NCI-H510A (cell line): ENCODE measurements around the gene TUT1.
"Not testable (repeated sequence)": the region's sequence is repeated elsewhere in the genome, so short reads cannot be mapped to it uniquely, and the experiment has no call there.

ENCODE experiments used
- DNase-seq: peaks from one replicate; lab custom pipeline; 2025; lab: John Stamatoyannopoulos, UW

The TUT1 gene

DNA sequence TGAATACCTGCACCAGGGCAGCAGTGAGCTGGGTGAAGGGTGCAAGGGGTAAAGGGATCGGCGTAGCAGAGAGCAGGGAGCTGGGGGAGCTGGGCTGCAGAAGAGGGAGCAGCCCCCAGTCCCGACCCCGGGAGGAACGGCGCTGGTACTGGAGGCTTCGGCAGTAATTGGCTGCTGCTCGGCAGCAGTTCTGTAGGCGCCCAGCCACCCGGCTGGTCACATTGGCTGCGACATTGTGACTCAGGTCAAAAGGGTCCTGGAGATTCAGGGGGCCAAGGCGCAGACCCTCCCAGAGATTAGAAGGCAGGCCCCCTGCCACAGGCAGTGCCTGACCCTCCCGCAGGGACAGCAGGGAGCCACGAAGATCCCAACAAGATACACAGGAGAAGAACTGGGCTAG is 15.5 kb downstream of the TUT1 start:
- no peak for DNase-seq

DNA sequence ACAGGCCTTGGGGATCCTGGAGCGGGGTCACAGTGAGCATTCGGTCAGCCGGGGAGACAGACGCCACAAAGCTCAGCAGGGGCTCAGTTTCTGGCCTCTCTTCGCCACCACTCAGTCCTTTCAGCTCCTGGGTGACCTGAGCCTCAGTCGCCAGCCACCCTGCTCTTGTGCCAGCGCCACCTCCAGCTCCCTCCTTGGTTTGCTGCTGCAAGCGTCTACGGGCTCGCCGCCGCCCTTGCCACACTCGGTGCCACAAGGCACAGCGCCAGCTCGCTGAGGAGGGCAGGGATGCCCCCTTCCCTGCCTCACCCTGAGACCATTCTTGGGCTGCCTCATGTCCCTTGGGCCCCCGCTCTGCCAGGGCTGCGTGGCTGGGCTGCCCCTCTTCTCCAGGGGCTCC is 16.2 kb downstream of the TUT1 start:
- no peak for DNase-seq

DNA sequence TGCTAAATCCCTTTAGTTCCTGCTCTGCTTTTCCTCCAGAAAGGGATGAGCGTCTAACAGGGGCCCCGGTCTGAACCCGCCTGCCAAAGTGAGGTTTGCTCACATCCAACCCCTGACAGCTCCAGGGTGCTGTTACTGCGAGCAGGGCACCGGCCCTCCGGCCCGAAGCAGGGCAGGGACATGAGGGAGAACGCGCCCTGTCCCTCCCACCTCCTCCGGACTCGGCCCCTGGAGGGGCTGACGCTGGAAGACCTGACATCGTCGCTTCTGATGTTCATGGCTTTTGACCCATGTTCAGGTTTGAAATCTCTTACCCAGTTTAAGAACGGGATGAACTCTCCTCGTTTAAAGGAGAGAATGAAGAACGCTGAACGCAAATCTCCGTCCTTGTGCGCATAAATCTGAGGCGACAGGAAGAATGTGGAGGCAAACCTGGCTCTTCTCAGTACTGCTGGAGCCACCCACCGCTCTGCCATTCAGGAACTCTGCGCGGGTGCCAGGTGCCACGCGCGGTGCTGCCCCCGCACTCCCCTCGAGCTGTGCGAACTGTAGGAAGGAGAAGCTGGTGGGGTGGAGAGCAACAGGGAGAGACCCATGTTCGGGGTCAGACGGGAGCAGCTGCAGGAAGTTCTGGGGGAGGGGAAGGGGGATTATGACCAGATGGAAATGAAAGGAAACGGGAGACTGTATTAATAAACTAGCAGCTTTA is 16.8 kb downstream of the TUT1 start:
- no peak for DNase-seq

DNA sequence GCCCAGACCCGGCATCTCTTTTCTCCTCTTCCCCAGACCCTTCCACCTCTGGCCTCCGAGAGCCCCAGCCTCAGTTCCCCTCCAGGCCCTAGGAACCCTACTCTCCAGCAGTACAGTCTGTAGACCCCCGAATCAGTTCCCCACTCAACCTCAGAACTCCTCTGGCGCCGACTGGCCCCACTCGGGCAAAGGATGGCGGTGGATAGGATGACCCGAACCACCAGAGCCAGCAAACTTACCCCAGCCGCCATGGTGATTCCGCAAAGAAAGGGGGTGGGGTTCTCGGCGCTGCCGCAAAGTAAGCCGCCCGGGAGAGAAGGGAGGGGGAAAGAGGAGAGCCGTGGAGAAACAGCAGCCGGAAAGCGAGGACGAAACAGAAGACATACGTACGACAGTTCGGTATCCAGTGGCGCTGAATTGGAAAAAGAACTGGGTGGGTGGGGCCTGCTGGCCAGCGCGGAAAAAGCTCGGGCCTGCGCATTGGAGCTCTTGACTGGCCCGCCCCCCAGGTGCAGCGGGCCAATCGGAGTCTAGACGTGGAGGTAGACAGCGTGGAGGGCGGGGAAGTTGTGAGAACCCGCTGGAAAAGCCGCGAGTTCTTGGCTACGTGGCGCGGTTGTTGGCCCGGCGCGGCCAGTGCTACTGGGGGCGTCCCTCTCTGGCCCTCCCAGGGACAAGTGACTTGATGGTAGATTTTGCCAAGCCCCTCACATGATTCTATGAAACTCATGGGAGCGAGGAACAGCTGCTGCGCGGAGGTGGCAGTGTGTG is 17.5 kb downstream of the TUT1 start, which contains the start of gene EEF1G:
Gene EEF1G (minus strand): TSS at position 300 of the 771 bp plus-strand sequence. CDS start 49 bp downstream, at position 251.
- DNase-seq, result peak; percentile 99

DNA sequence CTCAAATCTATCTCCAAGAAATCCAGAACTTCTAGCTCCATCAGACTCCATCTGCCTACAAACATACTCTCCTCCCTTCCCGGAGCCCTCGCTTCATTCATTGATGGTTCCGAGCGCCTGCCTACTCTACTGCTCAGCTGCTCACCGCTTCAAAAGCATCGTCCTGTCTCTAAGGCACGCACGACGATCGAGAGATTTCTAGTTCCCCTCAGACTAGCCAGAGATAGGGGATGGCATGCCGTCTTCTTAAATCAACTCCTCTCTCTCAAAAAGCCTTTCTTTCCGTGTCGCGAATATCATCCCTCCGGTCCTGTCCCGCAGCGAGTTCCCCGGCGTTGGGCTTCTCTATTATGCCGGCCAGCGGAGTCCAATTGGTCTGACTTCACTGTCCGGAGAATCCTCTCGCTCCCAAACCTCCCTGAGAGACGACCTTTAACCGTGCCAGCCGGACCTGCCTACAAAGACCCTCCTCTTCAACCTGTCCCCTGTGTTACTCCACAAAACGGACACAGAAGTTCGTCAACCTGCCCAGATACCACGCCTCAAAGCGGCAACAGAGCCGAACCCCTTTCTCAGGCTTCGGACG is 18.2 kb downstream of the TUT1 start:
- no peak for DNase-seq

DNA sequence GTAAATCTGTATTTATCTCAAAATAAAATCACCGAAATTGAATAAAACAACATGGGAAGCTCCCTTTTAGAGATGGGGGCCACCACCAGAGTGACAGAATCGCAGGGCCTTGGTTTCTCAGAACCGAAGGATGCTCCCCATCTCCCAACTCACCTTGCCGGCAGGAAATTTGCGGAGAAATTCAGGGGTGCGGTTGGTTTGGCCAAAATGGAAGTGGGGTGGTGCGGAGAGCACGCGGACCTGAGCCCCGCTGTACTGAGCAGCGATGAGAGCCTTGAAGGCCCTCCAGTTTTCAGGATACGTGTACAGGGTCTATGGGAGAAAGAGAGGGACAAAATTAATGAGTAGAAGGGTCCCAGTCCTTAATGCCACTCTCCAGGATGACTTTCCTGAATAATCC is 18.9 kb downstream of the TUT1 start:
- DNase-seq, result no peak

DNA sequence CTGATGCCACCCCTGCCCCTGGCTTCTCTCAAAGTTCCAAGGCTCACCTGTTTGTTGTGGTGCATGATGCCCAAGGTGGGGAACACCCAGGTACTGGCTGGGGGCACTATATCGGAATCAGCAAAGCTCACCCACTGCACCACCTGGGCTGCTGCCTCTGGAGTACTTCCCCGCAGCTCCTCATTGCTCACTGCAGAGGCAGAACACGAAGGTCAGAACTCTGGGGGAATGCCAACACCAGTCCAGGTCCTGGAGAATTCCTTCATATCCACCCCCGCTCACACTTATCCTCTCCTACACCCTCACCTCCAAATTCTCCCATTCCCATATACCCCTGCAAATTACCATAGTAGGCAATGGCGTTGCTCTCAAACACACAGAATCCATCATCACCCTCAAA is 19.8 kb downstream of the TUT1 start:
- DNase-seq, result not testable (repeated sequence)

DNA sequence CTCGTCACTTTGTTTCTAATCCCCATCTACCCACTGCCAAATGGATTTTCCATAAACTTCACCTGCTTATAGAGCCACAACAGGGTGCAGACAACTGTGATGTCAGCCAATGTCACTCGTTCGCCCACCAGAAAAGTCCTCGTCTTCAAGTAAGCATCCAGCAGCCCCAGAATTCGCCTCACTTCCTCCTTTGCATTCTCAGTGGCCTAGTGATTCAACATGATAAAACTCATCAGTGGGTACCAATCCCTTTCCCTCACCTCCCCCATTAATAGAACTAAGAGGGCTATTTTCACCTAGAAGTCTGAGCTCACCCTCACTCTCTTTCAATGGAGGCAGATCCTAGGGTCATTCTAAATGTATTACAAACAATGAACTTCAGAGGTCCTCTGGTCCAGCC is 20.4 kb downstream of the TUT1 start:
- DNase-seq, result not testable (repeated sequence)

DNA sequence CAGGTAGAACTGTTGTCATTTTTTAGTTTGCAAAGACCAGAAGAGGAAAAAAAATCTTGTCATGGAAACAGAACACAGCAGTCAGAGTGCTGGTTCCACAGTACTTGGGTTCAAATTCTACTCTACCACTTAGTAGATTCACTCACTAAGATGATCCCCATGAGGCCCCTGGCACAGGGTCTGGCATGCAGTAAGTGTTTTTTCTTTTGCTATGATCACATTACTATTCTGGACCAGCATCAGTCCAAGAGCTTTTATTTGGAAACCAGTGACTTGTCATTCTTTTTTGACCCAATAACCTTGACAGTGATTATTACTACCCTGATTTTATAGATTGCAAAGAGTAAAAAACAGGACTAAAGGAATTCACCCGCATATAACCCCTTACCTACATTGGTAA is 21.7 kb downstream of the TUT1 start:
- DNase-seq, result no peak

DNA sequence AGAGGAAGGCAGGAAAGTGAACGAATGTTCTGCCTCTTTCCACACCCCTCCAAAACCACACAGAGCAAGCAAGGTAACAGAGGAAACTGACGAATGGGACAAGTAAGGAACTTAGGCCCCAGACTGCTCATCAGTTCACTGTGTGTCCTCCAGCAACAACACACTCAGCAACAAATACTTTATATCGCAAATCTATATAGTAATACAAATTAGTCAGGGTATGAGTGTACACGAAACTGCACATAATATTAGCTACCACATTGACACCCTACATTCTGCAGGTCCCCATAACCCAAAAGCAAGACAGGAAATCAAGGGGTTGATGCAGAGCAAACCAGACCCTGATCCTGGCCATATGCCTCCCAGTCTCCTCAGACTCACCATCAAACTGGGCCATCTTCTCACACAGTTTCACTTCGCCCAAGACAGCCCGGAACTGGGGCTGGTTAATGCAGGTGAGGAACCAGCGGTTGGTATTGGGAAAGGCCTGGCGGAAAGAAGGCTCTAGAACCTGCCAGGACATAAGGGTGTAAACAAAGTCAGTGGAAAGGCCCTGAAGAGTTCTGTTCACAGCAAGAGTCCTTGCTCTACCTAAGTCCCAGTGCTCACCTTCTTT is 24.2 kb downstream of the TUT1 start:
- DNase-seq, result no peak

DNA sequence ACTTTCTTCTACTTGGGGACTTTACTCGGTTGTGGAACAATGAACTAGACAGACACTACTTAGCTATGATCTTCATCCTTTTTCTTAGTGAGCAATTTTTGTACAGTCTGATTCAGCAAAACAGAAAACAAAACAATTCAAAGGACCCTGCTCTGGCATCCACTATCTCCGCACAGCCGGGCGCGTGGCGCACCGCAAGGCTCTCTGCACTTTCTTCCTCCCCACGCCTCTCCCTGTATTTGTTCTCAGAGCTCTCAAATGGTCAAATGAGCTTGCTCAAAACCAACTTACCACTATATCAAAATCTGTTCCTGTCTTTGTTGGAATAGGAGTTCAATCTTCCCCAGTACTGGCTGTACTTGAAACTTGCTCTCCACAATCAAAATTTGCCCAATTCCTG is 25.1 kb downstream of the TUT1 start:
- no peak for DNase-seq

DNA sequence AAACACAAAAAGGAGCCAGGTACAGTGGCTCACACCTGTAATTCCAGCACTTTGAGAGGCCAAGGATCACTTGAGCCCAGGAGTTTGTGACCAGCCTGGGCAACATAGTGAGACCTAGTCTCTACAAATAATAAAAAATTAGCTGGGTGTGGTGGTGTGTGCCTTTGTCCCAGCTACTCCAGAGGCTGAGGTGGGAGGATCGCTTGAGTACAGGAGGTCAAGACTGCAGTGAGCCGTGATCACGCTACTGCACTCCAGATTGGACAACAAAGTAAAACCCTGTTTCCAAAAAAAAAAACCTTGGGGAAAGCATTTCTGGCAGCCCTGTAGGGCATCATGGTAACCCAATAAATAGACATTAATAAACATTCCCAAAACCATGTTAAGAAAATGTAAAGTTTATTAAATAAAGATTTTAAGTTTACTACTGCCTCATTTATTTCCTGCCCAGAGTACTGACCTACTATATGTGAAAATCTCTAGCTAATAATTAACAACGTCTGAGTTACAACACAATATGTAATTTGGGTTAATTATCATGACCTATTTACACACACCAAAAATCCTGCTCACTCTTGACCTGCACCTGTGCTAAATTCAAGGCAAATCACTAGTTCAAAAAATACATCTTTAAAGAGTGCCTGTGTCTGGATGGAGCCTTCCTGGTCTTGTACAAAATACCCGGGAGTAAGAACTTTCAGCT is 26.1 kb downstream of the TUT1 start:
- no peak for DNase-seq

DNA sequence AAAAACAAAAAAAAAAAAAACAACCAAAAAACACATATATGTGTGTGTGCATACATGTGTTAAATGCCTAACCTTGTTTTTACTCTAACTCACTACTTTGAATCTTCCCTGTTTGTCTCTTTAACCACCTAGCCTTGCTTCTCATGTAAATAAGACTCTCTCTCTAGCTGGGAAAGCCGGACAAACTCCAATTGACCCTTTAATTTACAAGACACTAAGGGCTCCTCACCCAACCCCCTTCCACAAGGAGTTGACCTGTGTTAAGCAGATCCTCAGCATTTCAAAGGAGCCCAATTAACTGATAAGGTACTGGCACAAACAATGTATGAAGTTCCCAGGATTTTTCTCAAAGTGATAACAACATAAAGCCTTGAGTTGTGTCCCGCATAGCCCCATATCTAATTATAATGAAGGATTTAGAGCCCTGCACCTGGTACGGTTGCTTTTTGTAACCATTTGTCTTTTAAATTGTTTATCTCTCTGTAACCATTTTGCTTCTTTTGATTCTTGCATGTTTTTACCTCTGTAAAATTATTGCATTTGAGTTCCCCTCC is 29.6 kb downstream of the TUT1 start:
- not testable (repeated sequence) for DNase-seq

DNA sequence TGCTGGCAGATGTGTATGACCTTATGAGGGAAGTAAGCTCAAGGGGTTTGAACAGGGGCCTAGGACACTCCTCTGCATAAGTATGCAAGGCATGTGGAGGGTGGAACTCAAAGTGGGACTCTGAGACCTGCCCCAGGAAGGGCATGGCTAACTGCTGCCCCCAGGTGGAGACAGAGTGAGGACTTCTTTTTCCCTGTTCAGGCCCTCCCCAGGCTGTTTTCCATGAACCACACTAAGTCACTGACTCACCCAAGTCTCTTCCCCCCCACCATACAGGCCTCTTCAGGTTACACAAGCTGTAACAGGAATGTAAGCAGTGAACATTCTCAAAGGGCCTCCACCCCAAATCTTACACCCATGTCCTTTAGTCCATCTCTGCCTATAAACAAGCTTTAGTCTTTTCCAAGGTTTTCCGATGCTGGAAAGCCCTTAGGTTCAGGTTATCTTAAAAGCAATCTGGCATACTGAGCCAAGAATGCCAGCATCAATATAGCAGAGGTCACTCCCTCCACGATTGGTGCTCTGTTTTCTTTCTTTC is 30.7 kb downstream of the TUT1 start:
- no peak for DNase-seq

DNA sequence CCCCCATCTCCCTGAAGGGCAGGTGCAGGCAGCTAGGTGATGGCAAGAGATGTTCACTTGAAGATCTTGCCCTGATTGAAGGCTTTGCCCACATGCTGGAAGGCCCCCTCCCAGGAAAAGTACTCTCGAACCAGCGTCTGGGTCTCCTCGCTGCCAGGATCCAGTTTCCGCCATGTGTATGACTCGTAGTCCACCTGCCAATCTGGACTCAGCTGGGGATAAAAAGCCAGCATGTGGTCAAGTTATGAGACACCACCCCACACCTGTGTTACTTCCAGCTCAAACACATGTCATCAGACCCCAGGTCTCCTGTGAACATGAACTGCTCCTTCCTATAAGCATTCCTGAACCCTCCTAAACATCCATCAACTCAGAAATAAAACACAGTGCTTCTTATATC is 31.7 kb downstream of the TUT1 start:
- DNase-seq, result not testable (repeated sequence)

DNA sequence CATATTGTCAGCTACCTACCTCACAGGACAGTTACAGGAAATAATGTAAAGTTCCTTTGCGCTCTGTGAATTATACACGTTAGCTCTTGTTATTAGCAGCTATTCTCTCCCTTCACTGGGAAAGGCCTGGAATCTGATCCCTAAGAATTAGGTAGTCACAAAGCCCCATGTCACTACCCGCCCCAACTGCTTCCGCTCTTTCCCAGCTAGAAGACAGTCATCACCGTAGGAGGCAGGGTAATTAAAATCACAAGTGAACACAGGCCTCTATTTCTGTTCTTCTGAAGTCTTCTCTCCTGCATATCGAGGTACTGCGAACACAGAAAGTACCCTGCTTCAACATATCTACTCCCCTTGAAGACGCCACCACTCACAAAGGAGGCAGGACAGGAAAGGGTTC is 32.1 kb downstream of the TUT1 start:
- no peak for DNase-seq

DNA sequence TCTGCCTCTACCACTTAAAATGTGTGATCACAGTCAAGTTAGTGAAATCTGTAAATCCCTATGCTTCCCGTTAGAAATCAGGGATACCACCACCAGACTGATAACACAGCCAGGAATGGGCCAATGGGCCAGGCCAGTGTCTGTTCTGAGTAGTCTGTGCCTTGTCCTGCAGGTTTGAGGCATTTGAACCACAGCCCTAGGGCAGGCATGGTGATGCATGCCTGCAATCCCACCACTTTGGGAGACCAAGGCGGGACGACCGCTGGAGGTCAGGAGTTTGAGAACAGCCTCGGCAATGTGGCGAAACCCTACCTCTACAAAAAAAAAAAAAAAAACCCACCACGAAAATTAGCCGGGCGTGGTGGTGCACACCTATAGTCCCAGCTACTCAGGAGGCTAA is 32.7 kb downstream of the TUT1 start:
- DNase-seq, result no peak

DNA sequence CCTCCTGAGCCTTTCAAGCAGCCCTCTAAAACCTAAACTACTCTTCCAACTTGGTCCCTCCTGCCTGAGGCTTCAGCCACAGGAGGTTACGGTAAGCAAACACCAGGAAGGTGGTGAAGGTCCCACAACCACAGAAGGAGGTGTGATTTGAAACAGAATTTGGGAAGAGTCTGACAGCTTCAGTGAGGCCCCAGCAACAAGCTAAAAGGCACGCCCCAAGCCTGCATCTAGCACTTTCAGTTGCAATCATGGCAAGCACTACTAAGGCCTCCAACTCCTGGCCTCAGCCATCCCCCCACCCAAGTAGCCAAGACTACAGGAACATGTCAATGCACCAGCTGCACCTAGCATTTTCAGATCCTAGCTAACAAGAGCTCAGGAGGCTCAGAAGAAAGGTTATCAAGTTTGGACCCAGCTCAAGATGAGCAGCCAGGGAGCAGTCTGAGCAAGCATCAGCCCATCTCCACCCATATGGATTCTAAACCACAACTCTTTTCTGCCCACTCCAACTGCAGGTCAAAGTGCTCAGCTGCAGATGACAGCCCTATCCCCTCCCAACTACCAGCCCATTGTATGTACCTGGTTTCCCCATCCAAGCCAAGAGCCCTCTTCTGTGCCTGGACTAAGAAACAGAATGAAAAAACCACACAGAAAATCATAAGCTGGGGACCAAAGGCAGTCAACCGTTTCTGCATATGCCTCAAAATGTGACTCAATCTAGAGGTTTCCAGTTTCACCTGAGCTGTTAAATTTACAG is 34.3 kb downstream of the TUT1 start:
- no peak for DNase-seq

DNA sequence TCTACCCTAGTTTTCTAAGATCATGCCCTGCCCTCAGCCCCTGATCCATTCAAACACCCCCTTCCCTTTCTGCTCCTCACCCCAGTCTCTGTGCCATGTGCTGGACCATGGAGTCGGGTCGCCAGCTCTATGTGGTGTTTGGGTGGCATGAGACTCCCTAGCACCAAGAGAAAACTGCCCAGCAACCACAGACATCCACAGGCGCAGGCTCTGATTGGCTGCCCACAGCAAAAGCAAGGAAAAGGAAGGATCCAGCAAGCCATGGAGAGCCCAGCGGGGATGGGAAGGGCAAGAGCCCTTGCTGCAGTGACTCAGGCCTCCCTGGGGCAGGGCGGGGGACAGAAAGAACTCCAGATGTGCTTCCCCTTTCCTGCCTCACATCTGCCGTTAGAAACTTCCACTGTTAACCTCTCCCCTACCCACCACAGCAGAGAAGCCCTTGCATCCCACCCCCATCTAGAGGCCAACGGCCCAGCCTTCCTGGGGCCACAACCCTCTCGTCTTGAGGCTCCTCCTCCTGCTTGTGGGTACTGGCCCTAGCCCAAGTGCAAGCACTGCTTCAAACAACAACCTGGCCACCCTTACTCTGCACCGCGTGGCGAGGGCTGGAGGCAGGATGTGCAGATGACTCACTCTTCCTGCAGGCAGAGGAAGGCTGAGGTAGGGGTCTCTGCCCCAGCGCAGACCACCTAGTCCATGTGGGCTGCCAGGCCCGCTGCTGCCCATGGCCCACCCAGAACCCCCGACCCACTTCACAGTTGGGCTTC is 35.0 kb downstream of the TUT1 start:
- peak; percentile 49 for DNase-seq
